ENCODE measurements around the gene TGFBR2.

DNA sequence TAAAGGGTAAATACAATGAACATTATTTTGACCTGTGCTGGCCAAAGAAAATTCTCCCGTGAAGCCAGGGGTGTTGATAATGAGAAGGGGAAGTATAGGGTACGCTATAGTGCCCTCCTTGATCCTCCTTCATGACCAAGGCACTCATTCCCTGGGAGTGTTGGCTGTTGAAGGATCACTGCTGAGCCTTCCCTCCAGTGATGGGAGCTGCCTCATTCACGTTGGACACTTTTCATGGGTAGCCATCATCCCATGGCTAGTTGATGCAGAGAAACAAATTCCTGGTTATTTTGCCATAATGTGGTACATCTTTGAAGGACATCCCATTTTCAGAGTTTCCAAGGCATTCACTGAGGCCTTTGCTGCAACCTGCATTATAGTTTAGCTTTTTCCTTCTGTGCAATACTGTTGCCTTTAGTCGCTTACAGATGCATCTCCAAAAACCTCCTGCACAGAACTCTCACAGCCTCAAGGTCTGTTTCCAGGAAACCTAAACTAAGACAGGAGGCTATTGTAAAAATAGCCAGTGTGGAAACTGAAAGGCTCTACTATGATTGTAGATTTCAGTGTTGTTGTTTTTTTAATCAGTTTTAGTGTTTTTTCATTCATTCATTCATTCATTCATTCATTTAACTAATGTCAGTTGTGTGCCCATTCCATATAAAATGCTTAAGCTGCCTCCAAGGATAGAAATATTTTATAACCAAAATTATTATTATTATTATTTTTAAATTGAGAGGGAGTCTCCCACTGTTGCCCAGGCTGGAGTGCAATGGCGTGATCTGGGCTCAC is 40.8 kb downstream of the TGFBR2 start:
- TF ChIP-seq MYC (IDR thresholded peaks at IDR 0.05; ENCODE audit: insufficient read depth, insufficient read length, insufficient replicate concordance, low read length, severe bottlenecking) (no peak), ZNF274 (IDR thresholded peaks at IDR 0.05; ENCODE audit: insufficient read depth, insufficient read length) (no peak), NFYB (IDR thresholded peaks at IDR 0.05; ENCODE audit: insufficient read depth, low read depth, low read length) (no peak), DPF2 (IDR thresholded peaks at IDR 0.05) (no peak), ASH2L (IDR thresholded peaks at IDR 0.05; ENCODE audit: borderline replicate concordance, low read depth) (no peak), CREM (IDR thresholded peaks at IDR 0.05; ENCODE audit: low read depth) (no peak), POLR2A (IDR thresholded peaks at IDR 0.05; ENCODE audit: low read depth, low read length) (no peak), MTA2 (IDR thresholded peaks at IDR 0.05; ENCODE audit: low read depth) (no peak), EZH2 (IDR thresholded peaks at IDR 0.05; ENCODE audit: borderline replicate concordance, control insufficient read depth, low read depth, low read length) (no peak), EP300 (IDR thresholded peaks at IDR 0.05; ENCODE audit: borderline replicate concordance in 1 of 2, control insufficient read depth in 1 of 2, low read depth in 2 of 2, low read length in 2 of 2) (no peak), SMC3 (IDR thresholded peaks at IDR 0.05; ENCODE audit: borderline replicate concordance, low read length) (no peak), MXI1 (IDR thresholded peaks at IDR 0.05; ENCODE audit: low read depth, low read length) (no peak)
- TF ChIP-seq, protein P1, sequence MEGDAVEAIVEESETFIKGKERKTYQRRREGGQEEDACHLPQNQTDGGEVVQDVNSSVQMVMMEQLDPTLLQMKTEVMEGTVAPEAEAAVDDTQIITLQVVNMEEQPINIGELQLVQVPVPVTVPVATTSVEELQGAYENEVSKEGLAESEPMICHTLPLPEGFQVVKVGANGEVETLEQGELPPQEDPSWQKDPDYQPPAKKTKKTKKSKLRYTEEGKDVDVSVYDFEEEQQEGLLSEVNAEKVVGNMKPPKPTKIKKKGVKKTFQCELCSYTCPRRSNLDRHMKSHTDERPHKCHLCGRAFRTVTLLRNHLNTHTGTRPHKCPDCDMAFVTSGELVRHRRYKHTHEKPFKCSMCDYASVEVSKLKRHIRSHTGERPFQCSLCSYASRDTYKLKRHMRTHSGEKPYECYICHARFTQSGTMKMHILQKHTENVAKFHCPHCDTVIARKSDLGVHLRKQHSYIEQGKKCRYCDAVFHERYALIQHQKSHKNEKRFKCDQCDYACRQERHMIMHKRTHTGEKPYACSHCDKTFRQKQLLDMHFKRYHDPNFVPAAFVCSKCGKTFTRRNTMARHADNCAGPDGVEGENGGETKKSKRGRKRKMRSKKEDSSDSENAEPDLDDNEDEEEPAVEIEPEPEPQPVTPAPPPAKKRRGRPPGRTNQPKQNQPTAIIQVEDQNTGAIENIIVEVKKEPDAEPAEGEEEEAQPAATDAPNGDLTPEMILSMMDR (IDR thresholded peaks at IDR 0.05 in 2 of 3, conservative IDR thresholded peaks at IDR 0.05 in 1 of 3; ENCODE audit: control insufficient read depth in 2 of 3, extremely low read depth in 1 of 3, insufficient read depth in 1 of 3, low read depth in 3 of 3, low read length in 3 of 3): no peak
- TF ChIP-seq, protein P2, sequence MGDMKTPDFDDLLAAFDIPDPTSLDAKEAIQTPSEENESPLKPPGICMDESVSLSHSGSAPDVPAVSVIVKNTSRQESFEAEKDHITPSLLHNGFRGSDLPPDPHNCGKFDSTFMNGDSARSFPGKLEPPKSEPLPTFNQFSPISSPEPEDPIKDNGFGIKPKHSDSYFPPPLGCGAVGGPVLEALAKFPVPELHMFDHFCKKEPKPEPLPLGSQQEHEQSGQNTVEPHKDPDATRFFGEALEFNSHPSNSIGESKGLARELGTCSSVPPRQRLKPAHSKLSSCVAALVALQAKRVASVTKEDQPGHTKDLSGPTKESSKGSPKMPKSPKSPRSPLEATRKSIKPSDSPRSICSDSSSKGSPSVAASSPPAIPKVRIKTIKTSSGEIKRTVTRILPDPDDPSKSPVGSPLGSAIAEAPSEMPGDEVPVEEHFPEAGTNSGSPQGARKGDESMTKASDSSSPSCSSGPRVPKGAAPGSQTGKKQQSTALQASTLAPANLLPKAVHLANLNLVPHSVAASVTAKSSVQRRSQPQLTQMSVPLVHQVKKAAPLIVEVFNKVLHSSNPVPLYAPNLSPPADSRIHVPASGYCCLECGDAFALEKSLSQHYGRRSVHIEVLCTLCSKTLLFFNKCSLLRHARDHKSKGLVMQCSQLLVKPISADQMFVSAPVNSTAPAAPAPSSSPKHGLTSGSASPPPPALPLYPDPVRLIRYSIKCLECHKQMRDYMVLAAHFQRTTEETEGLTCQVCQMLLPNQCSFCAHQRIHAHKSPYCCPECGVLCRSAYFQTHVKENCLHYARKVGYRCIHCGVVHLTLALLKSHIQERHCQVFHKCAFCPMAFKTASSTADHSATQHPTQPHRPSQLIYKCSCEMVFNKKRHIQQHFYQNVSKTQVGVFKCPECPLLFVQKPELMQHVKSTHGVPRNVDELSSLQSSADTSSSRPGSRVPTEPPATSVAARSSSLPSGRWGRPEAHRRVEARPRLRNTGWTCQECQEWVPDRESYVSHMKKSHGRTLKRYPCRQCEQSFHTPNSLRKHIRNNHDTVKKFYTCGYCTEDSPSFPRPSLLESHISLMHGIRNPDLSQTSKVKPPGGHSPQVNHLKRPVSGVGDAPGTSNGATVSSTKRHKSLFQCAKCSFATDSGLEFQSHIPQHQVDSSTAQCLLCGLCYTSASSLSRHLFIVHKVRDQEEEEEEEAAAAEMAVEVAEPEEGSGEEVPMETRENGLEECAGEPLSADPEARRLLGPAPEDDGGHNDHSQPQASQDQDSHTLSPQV (IDR thresholded peaks at IDR 0.05): no peak
